HCT116 (cell line): ENCODE data around the gene SCFD1.

Source experiments
- EZH2 ChIP-seq: fragments of 200-600 bp; sonication (generic); IDR thresholded peaks from 2 replicates; pipeline ENCODE4 v1.6.1; 2017; ENCODE audit warnings: antibody characterized with exemption, mixed run types
- FOSL1 ChIP-seq: IDR thresholded peaks from 2 replicates; pipeline ENCODE4 v1.6.1; 2012; ENCODE audit warnings: low read depth
- POLR2A ChIP-seq: IDR thresholded peaks from 2 replicates; pipeline ENCODE4 v1.7.0; 2011; ENCODE audit warnings: borderline replicate concordance; ENCODE audit not compliant: insufficient read depth, insufficient read length; ENCODE audit errors: extremely low read depth
- POLR2AphosphoS5 ChIP-seq: IDR thresholded peaks from 2 replicates; pipeline ENCODE4 v1.6.1; 2011; ENCODE audit warnings: mild to moderate bottlenecking, low read depth, low read length, moderate library complexity
- SIN3A ChIP-seq: IDR thresholded peaks from 2 replicates; pipeline ENCODE4 v1.6.1; 2012; ENCODE audit warnings: low read depth
- TCF7L2 ChIP-seq: IDR thresholded peaks from 2 replicates; pipeline ENCODE4 v1.7.0; 2011; ENCODE audit warnings: borderline replicate concordance, inconsistent platforms; ENCODE audit not compliant: insufficient read depth, insufficient read length; ENCODE audit errors: extremely low read depth
- TF ChIP-seq, protein P1 (sequence below): IDR thresholded peaks from 2 replicates; pipeline ENCODE4 v1.6.1; 2012; ENCODE audit warnings: low read depth
- TF ChIP-seq, protein P2 (sequence below): IDR thresholded peaks from 2 replicates; pipeline ENCODE4 v1.6.1; 2012
- TF ChIP-seq, protein P3 (sequence below), 3 experiments: fragments of 200-600 bp in 1 of 3; sonication (generic) in 1 of 3; IDR thresholded peaks in 2 of 3; conservative IDR thresholded peaks in 1 of 3; 2 replicates each; pipeline ENCODE4 v1.5.1; 2012 to 2017; ENCODE audit warnings: low read depth in 2 of 3, low read length in 2 of 3, antibody characterized with exemption in 1 of 3, borderline replicate concordance in 1 of 3, control low read depth in 1 of 3, mild to moderate bottlenecking in 1 of 3, mixed read lengths in 1 of 3, mixed run types in 1 of 3, moderate library complexity in 1 of 3; ENCODE audit not compliant: insufficient read depth in 1 of 3
- TF ChIP-seq, protein P4 (sequence below): IDR thresholded peaks from 2 replicates; pipeline ENCODE4 v1.6.1; 2011; ENCODE audit warnings: mild to moderate bottlenecking, low read length, moderate library complexity; ENCODE audit not compliant: insufficient replicate concordance; ENCODE audit errors: extremely low read depth

DNA sequence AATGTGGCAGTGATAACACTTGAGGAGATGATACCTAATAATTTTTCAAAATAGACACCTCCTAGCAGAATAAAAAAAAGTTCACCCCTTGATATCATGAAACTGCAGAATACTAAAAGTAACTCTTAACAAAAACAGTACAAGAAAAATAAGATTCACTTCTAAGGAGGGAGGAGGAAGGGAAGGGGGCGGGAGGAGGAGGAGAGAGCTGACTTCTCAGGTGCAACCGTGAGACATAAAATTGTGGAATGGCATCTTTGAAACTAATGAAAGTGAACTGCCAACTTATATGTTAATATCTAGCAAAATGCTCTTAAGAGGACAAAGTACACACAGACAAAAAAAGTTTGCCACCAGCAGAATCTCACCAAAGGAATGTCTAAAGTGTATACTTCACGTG, 115.8 kb downstream of the SCFD1 start:
- TF ChIP-seq, protein P1, sequence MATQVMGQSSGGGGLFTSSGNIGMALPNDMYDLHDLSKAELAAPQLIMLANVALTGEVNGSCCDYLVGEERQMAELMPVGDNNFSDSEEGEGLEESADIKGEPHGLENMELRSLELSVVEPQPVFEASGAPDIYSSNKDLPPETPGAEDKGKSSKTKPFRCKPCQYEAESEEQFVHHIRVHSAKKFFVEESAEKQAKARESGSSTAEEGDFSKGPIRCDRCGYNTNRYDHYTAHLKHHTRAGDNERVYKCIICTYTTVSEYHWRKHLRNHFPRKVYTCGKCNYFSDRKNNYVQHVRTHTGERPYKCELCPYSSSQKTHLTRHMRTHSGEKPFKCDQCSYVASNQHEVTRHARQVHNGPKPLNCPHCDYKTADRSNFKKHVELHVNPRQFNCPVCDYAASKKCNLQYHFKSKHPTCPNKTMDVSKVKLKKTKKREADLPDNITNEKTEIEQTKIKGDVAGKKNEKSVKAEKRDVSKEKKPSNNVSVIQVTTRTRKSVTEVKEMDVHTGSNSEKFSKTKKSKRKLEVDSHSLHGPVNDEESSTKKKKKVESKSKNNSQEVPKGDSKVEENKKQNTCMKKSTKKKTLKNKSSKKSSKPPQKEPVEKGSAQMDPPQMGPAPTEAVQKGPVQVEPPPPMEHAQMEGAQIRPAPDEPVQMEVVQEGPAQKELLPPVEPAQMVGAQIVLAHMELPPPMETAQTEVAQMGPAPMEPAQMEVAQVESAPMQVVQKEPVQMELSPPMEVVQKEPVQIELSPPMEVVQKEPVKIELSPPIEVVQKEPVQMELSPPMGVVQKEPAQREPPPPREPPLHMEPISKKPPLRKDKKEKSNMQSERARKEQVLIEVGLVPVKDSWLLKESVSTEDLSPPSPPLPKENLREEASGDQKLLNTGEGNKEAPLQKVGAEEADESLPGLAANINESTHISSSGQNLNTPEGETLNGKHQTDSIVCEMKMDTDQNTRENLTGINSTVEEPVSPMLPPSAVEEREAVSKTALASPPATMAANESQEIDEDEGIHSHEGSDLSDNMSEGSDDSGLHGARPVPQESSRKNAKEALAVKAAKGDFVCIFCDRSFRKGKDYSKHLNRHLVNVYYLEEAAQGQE, result no peak
- TF ChIP-seq, protein P2, sequence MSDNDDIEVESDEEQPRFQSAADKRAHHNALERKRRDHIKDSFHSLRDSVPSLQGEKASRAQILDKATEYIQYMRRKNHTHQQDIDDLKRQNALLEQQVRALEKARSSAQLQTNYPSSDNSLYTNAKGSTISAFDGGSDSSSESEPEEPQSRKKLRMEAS, result no peak
- TF ChIP-seq POLR2A (no peak), POLR2AphosphoS5 (no peak), EZH2 (no peak), SIN3A (no peak), TCF7L2 (no peak), FOSL1 (no peak)
- TF ChIP-seq, protein P3, sequence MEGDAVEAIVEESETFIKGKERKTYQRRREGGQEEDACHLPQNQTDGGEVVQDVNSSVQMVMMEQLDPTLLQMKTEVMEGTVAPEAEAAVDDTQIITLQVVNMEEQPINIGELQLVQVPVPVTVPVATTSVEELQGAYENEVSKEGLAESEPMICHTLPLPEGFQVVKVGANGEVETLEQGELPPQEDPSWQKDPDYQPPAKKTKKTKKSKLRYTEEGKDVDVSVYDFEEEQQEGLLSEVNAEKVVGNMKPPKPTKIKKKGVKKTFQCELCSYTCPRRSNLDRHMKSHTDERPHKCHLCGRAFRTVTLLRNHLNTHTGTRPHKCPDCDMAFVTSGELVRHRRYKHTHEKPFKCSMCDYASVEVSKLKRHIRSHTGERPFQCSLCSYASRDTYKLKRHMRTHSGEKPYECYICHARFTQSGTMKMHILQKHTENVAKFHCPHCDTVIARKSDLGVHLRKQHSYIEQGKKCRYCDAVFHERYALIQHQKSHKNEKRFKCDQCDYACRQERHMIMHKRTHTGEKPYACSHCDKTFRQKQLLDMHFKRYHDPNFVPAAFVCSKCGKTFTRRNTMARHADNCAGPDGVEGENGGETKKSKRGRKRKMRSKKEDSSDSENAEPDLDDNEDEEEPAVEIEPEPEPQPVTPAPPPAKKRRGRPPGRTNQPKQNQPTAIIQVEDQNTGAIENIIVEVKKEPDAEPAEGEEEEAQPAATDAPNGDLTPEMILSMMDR (IDR thresholded peaks at IDR 0.05 in 2 of 3, conservative IDR thresholded peaks at IDR 0.05 in 1 of 3; ENCODE audit: borderline replicate concordance in 1 of 3, insufficient read depth in 1 of 3, low read depth in 2 of 3, low read length in 2 of 3), result no peak
- TF ChIP-seq, protein P4, sequence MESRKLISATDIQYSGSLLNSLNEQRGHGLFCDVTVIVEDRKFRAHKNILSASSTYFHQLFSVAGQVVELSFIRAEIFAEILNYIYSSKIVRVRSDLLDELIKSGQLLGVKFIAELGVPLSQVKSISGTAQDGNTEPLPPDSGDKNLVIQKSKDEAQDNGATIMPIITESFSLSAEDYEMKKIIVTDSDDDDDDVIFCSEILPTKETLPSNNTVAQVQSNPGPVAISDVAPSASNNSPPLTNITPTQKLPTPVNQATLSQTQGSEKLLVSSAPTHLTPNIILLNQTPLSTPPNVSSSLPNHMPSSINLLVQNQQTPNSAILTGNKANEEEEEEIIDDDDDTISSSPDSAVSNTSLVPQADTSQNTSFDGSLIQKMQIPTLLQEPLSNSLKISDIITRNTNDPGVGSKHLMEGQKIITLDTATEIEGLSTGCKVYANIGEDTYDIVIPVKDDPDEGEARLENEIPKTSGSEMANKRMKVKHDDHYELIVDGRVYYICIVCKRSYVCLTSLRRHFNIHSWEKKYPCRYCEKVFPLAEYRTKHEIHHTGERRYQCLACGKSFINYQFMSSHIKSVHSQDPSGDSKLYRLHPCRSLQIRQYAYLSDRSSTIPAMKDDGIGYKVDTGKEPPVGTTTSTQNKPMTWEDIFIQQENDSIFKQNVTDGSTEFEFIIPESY, result no peak
